GM12892 (cell line): ENCODE results near the gene INTS2.
"Not testable (repeated sequence)": the region's sequence is repeated elsewhere in the genome, so short reads cannot be mapped to it uniquely, and the experiment has no call there.

ENCODE experiments used
- POLR2A ChIP-seq: IDR thresholded peaks from 2 replicates; pipeline ENCODE4 v1.6.1; 2011; ENCODE audit warnings: low read depth, low read length, control low read depth
- POLR2AphosphoS5 ChIP-seq: IDR thresholded peaks from 2 replicates; pipeline ENCODE4 v1.6.1; 2011; ENCODE audit warnings: low read depth, low read length, control low read depth
- TAF1 ChIP-seq: IDR thresholded peaks from 2 replicates; pipeline ENCODE4 v1.6.1; 2011; ENCODE audit warnings: low read depth, mild to moderate bottlenecking, control low read depth, low read length, borderline replicate concordance

GRCh38 chr17:61826198-61826597 is 101.6 kb downstream of the INTS2 start:
- TF ChIP-seq POLR2A, POLR2AphosphoS5, TAF1: not testable (repeated sequence)
